MM.1S (cell line): ENCODE data around the gene IRF2BPL.
"Not testable (repeated sequence)": the region's sequence is repeated elsewhere in the genome, so short reads cannot be mapped to it uniquely, and the experiment has no call there.

Source experiments
- DNase-seq: peaks from one replicate; pipeline ENCODE4 v3.0.0-alpha.2; 2015
- H2AFZ ChIP-seq: fragments of 300-600 bp; sonication (generic); 2 replicates; pipeline ENCODE4 v1.6.0; 2016; ENCODE audit warnings: antibody characterized with exemption, low read length
- H3F3A ChIP-seq: fragments of 300-600 bp; sonication (generic); 2 replicates; pipeline ENCODE4 v1.6.1; 2016; ENCODE audit warnings: mild to moderate bottlenecking, antibody characterized with exemption, low read length, moderate library complexity, mixed read lengths; ENCODE audit not compliant: insufficient read depth
- H3K27ac ChIP-seq: fragments of 300-600 bp; sonication (generic); 2 replicates; pipeline ENCODE4 v1.5.1; 2016; ENCODE audit warnings: mild to moderate bottlenecking, low read length
- H3K27me3 ChIP-seq: fragments of 300-600 bp; sonication (generic); replicated peaks from 2 replicates; pipeline ENCODE4 v1.6.0; 2016; ENCODE audit warnings: low read length; ENCODE audit not compliant: insufficient read depth
- H3K36me3 ChIP-seq: fragments of 300-600 bp; sonication (generic); replicated peaks from 2 replicates; pipeline ENCODE4 v1.6.1; 2016; ENCODE audit warnings: mild to moderate bottlenecking, low read length, mixed read lengths; ENCODE audit not compliant: insufficient read depth
- H3K4me1 ChIP-seq: fragments of 300-600 bp; sonication (generic); 2 replicates; pipeline ENCODE4 v1.6.1; 2016; ENCODE audit warnings: low read length, mixed read lengths
- H3K4me2 ChIP-seq: fragments of 300-600 bp; sonication (generic); 2 replicates; pipeline ENCODE4 v1.6.0; 2016; ENCODE audit warnings: low read depth, low read length
- H3K4me3 ChIP-seq: fragments of 300-600 bp; sonication (generic); 2 replicates; pipeline ENCODE4 v1.5.1; 2016; ENCODE audit warnings: low read length, mixed read lengths
- H3K79me2 ChIP-seq: fragments of 300-600 bp; sonication (generic); 2 replicates; pipeline ENCODE4 v1.6.1; 2016; ENCODE audit warnings: mixed run types, low read length, mixed read lengths
- H3K9ac ChIP-seq: fragments of 300-600 bp; sonication (generic); 2 replicates; pipeline ENCODE4 v1.6.1; 2016; ENCODE audit warnings: low read length, mixed read lengths
- H3K9me2 ChIP-seq: fragments of 300-600 bp; sonication (generic); replicated peaks from 2 replicates; pipeline ENCODE4 v1.6.1; 2016; ENCODE audit warnings: mild to moderate bottlenecking, low read length, mixed read lengths; ENCODE audit not compliant: insufficient read depth
- H3K9me3 ChIP-seq: fragments of 300-600 bp; sonication (generic); replicated peaks from 2 replicates; pipeline ENCODE4 v1.6.1; 2016; ENCODE audit warnings: mild to moderate bottlenecking, low read length, mixed read lengths; ENCODE audit not compliant: insufficient read depth
- H4K20me1 ChIP-seq: fragments of 300-600 bp; sonication (generic); 2 replicates; pipeline ENCODE4 v1.6.1; 2016; ENCODE audit warnings: mild to moderate bottlenecking, low read length, moderate library complexity, mixed read lengths; ENCODE audit not compliant: insufficient read depth
- CTCF ChIP-seq: fragments of 300-600 bp; sonication (generic); IDR thresholded peaks from 2 replicates; pipeline ENCODE4 v1.5.1; 2016; ENCODE audit warnings: antibody characterized with exemption, low read length, mixed read lengths
- EZH2 ChIP-seq: fragments of 300-600 bp; sonication (generic); optimal IDR thresholded peaks from 2 replicates; pipeline ENCODE3; 2017; ENCODE audit warnings: low read depth, mild to moderate bottlenecking, antibody characterized with exemption, low read length, mixed read lengths
- EZH2phosphoT487 ChIP-seq: fragments of 300-600 bp; sonication (generic); IDR thresholded peaks from 2 replicates; pipeline ENCODE4 v1.6.1; 2018; ENCODE audit warnings: antibody characterized with exemption, low read length

Gene IRF2BPL

GRCh38 chr14:77024171-77024691 lies 4.3 kb downstream of the IRF2BPL start:
- Histone ChIP-seq H3K9me3 (no peaks in the 10 kb centered on the region), H3K27me3 (no peaks in the 10 kb centered on the region), H4K20me1 (no peaks in the 10 kb centered on the region), H3K27ac (peak overlapping the region; percentile 99), H3K4me2 (peak overlapping the region; percentile 91), H3K79me2 (peaks cover 32% of the 10 kb centered on the region), H3K36me3 (0 out of 2 replicates have a peak, but pooled peaks cover 4% of the 10 kb centered on the region), H2AFZ (no peak overlapping the region), H3K4me3 (peak overlapping the region; percentile 44; the same call in 1 of the 2 replicates), H3K4me1 (peaks cover 29% of the 10 kb centered on the region), H3F3A (peaks cover 45% of the 10 kb centered on the region), H3K9ac (peak overlapping the region; percentile 83), H3K9me2 (no peaks in the 10 kb centered on the region)
- no peak for TF ChIP-seq EZH2
- TF ChIP-seq EZH2phosphoT487, result no peak
- no peak for TF ChIP-seq CTCF
- DNase-seq, result peak; percentile 95

- peak overlapping the region; percentile 44 for H3K4me3 ChIP-seq
- H3F3A ChIP-seq, result peaks cover 40% of the 10 kb centered on the region
- H3K79me2 ChIP-seq, result peaks cover 32% of the 10 kb centered on the region
- no peak overlapping the region for H2AFZ ChIP-seq
- H3K36me3 ChIP-seq, result 0 out of 2 replicates have a peak, but pooled peaks cover 4% of the 10 kb centered on the region
- H3K27ac ChIP-seq, result peak overlapping the region; percentile 99
- H3K4me2 ChIP-seq, result peak overlapping the region; percentile 91
- DNase-seq, result no peak
- H3K9me2 ChIP-seq, result no peaks in the 10 kb centered on the region
- peak overlapping the region; percentile 83 for H3K9ac ChIP-seq
- no peaks in the 10 kb centered on the region for H3K27me3 ChIP-seq
- H4K20me1 ChIP-seq, result no peaks in the 10 kb centered on the region
- no peaks in the 10 kb centered on the region for H3K9me3 ChIP-seq
- H3K4me1 ChIP-seq, result peaks cover 29% of the 10 kb centered on the region
- TF ChIP-seq EZH2 (no peak), CTCF (peak; percentile 10; the same call in 1 of the 2 replicates)
Measured at GRCh38 chr14:77023001-77023996, 5.2 kb downstream of the IRF2BPL start.

- TF ChIP-seq EZH2 (no peak), CTCF (no peak), EZH2phosphoT487 (no peak)
- H3K9ac ChIP-seq, result peak overlapping the region; percentile 83
- DNase-seq, result peak; percentile 72
- H3K4me2 ChIP-seq, result peak overlapping the region; percentile 91
- H2AFZ ChIP-seq, result no peak overlapping the region
- 0 out of 2 replicates have a peak, but pooled peaks cover 4% of the 10 kb centered on the region for H3K36me3 ChIP-seq
- no peaks in the 10 kb centered on the region for H4K20me1 ChIP-seq
- peak overlapping the region; percentile 99 for H3K27ac ChIP-seq
- H3K79me2 ChIP-seq, result peaks cover 23% of the 10 kb centered on the region
- no peaks in the 10 kb centered on the region for H3K9me2 ChIP-seq
- peaks cover 40% of the 10 kb centered on the region for H3F3A ChIP-seq
- H3K9me3 ChIP-seq, result no peaks in the 10 kb centered on the region
- no peaks in the 10 kb centered on the region for H3K27me3 ChIP-seq
- peak overlapping the region; percentile 44 for H3K4me3 ChIP-seq
- H3K4me1 ChIP-seq, result peaks cover 29% of the 10 kb centered on the region
Measured at GRCh38 chr14:77022236-77022852, 6.2 kb downstream of the IRF2BPL start.

- peak overlapping the region; percentile 91 for H3K4me2 ChIP-seq
- not testable (repeated sequence) for DNase-seq, H2AFZ ChIP-seq, H3K36me3 ChIP-seq, H3K9me3 ChIP-seq, H4K20me1 ChIP-seq, H3K9me2 ChIP-seq, H3K27me3 ChIP-seq, H3K4me3 ChIP-seq
- peaks cover 40% of the 10 kb centered on the region for H3F3A ChIP-seq
- H3K9ac ChIP-seq, result 0 out of 2 replicates have a peak overlapping the region, but pooled peaks have one; percentile 28
- H3K27ac ChIP-seq, result peak overlapping the region; percentile 99
- peaks cover 29% of the 10 kb centered on the region for H3K4me1 ChIP-seq
- peaks cover 16% of the 10 kb centered on the region for H3K79me2 ChIP-seq
Measured at GRCh38 chr14:77021424-77021823, 7.1 kb downstream of the IRF2BPL start.
